HG02588 (cell line): ENCODE measurements around the gene ZNF280A.
A peak's percentile ranks its signal among the peaks of the same experiment; 100 is the strongest.
"Not testable (repeated sequence)": the region's sequence is repeated elsewhere in the genome, so short reads cannot be mapped to it uniquely, and the experiment has no call there.

Experiments
- ATAC-seq: cut with Tn5 transposase; IDR thresholded peaks from one replicate; pipeline ENCODE4 v1.9.1; 2021; ENCODE audit warnings: mild to moderate bottlenecking, moderate library complexity; ENCODE audit not compliant: unreplicated experiment

Gene ZNF280A

DNA sequence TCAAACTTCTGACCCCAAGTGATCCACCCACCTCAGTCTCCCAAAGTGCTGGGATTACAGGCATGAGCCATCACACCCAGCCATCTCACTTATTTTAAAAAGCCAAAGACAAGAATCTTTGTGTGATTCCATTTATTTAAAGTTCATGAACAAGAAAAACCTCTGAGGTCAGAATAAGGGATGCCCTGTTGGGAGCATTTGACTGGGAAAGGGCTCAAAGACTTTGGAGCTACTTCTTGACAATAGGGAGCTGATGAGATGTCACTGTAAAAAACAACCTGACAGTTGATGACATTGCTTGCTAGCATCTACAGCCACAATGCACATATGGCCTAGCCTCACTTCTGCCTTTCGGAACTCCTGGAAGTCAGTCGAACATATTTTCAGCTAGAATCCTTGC is 6.5 kb downstream of the ZNF280A start:
- ATAC-seq, result no peak

GRCh38 chr22:22512951-22513350 is 7.1 kb downstream of the ZNF280A start:
- no peak for ATAC-seq

DNA sequence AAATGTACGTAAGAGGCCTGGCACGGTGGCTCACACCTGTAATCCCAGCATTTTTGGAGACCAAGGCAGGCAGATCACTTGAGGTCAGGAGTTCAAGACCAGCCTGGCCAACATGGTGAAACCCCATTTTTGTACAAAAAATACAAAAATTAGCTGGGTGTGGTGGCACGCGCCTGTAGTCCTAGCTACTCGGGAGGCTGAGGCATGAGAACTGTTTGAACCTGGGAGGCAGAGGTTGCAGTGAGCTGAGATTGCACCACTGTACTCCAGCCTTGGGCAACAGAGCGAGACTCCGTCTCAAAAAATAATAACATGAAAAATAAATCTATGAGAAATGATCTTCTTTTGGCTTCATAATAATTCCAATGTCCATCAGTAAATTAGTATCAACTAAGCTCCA is 9.2 kb downstream of the ZNF280A start:
- ATAC-seq, result not testable (repeated sequence)

DNA sequence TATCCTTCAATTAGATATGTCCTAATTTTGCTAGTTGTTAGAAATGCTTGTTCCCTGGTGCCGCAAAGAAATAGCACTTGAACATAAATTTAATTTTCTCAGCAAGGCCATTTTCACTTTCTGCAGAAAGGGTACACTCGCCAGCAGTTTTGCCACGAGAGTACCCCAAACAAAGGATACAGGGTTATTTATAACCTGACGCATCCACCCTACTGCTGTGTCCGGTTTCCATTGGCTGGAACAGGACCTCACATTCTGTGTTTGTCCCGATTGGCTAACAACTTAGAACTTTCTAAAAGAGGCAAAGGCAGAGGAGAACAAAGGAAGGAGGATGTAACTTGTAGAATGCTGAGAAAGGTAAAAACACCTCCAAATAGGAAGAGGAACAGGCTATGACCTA is 10.2 kb downstream of the ZNF280A start:
- not testable (repeated sequence) for ATAC-seq

DNA sequence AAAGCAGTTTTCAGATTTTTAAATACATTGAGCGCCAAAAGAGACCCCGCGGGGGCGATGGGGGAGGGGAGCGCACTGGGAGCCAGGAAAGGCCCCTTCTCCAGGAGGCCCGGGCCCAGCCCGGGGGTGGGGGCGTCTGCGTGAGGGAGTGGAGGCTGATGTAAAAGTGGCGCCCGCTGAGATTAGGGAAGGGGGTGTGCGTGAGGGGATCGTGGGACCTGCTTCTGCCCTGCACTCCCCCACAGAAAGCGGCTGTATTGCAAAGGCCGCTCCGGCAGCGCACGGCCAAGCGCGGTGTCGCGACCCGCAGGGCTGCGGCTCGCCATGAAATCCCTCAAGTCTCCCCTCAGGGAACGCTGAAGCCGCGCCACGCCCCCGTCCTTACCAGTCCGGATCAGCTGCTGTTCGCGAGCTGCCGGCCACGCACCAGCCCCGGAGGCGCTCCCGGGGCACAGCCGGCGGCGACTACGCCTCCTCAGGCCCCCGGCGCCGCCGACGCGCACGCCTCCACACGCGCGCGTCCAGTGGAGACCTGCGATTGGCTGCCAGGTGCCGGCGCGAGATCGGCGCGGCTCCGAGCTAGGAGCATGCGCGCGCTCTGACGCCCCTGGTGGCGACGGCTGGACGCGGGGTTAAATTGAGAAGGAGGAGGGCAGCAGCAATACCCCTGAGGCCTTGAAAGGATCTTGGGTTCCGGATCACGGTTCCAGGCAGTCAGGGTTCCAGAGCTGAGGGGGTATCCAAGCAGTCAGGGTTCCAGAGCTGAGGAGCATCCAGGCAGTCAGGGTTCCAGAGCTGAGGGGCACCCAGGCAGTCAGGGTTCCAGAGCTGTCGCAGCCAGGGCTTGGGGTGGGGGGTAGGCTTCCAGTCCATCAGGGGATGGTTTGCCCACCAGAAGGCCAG is 11.5 kb downstream of the ZNF280A start, which contains the start of gene ZNF280B:
TSS of gene ZNF280B (minus strand) at position 469 of the 903 bp plus-strand sequence. CDS start 19,344 bp downstream, outside the sequence.
- peak; percentile 92 for ATAC-seq

GRCh38 chr22:22507743-22508273 is 12.3 kb downstream of the ZNF280A start:
- ATAC-seq, result no peak

DNA sequence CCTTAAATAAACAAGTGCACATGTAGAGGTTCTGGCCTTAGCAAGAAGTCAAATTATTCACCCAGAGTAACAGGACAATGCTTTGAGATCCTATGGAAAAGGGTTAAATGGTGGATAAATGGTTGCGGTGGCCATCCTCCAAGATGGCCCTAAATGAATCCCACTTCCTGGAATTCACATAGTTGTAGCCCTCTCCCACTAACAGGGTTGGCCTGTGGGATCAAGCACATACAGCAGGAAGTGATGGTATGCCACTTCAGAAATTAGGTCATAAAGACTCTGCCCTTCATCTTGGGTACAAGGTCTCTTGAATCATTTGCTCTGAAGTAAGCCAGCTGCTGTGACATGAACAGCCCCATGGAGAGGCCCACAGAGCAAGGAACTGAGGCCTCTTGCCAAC is 13.3 kb downstream of the ZNF280A start:
- ATAC-seq, result no peak

DNA sequence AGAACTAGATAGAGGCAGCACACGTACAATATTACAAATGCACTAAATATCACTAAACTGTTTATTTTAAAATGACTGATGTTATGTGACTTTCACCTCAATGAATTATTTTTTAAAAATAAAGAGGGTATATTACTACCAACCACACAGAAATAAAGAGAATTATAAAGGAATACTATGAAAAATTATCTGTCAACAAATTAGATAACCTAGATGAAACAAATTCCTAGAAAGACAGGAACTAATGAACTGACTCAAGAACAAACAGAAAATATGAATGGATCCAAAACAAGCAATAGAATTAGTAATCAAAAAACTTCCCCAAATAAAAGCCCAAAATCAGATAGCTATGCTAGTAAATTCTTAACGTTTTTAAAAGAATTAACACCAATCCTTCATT is 21.8 kb downstream of the ZNF280A start:
- ATAC-seq, result no peak

GRCh38 chr22:22491589-22491988 is 28.5 kb downstream of the ZNF280A start:
- ATAC-seq, result not testable (repeated sequence)

DNA sequence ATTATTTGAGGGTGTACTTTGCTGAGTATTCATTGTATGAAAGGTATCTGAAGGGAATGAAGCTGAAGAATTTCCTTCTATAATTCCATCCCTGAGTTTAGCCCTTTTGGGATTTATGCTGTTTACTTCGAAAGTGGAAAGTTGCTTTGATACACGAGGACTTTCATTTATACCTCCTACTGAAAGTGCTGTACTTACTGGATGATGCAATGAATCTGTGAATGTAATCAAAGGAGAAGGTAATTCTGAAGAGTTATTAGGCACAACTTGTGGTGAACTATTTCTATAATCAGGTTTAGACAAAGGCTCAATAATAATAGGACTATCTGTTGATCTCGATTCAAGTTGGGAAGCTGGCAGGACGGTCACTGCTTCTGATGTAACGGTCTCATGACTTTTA is 31.3 kb downstream of the ZNF280A start:
- no peak for ATAC-seq

- no peak for ATAC-seq
These were observed 32.0 kb downstream of the ZNF280A start for GRCh38 chr22:22487869-22488597.

GRCh38 chr22:22487059-22487458 is 33.0 kb downstream of the ZNF280A start:
- ATAC-seq, result no peak

DNA sequence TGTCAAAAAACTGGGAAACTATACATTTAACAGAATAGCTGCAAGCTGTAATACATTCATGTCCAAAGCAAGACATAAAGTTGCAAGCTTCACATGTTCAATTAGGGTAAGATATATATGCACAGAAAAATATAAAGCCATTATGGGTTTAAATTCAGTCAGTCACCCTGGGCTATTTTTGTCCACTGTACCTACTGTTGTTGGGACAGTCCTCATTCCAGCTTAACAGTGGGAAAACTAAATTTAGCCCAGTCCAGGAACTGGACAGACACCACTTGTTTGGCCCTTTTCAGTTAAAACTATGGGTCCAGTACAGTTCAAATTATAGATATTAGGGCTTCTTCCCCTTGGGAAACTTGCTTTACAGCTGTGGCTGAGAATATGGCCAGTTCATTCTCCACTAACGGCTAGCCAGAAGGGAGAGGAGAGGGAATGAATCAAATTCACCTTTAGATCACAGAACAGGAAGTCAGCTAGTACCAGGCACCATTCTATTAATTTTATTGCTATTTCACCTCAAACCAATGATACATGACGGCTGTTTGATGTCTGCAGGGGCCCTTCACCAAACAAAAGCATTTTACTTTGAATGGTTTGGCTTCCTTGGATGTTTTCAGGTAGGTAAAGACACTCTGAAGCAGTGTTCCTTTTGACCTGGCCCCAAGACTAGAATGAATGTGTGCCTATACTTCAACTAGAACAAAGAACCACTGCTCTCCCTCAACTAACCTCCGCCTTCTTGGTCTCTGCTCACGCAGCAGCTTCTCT is 33.8 kb downstream of the ZNF280A start:
- no peak for ATAC-seq

DNA sequence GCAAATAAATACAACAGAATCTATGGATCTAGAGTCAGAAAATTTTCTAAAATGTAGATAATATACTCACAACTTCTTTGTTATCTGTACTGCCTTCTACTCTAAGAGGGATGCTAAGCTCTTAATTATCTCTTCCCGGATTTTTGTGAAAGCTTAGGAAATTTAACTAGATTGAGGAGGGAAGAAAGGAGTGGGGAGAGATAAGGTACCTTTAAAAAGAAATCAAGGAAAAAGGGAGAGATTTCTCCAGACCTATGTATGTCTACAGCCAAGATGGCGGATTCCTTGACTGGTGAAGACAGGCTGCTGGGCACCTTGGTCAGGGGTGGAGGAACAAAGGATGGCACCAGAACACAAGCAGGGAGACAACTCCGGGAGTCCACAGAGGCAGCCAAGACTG is 34.5 kb downstream of the ZNF280A start:
- ATAC-seq, result no peak

- ATAC-seq, result no peak
These were observed 36.0 kb downstream of the ZNF280A start for GRCh38 chr22:22484023-22484422.

- ATAC-seq, result no peak
These were observed 39.1 kb downstream of the ZNF280A start for GRCh38 chr22:22480940-22481339.

GRCh38 chr22:22479999-22480532 is 40.0 kb downstream of the ZNF280A start:
- no peak for ATAC-seq

DNA sequence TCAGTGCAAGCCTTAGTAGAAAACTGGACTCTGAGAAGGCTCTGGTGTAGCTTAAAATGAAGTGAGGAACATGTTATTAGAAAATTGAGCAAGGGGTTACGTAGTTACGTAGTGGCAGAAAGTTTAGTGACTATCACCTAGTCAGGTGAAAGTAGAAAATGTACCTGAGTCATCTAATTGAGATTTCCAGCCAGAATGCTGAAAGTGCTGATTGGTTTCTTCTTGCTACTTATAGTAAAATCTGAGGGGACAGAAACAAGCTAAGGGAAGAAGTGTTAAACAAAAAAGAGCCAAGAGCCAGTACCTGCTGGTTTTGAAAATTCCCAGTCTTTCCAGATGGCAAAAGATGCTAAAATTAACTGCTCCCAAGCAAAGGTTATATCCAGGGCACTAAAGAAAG is 41.0 kb downstream of the ZNF280A start:
- ATAC-seq, result no peak

- no peak for ATAC-seq
These were observed 41.6 kb downstream of the ZNF280A start for GRCh38 chr22:22478470-22478869.

DNA sequence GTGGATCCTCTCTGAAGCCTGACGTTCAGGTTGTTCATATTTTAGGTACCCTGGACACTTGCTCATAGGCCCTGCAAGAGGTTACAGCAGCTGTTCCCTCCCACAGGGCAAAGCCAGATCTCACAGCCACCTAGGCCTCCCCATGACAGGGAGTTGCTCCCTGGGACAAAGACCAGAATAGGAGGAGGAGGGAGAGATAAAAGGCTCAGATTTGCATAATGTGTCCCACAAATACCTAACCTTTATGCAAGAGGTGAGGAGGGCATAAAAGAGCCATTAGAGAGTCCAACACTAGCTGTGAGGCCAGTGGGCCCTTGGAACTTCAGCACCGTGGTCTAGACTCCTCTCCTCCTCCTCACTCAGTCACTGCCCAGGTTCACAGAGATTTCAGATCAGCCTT is 45.3 kb downstream of the ZNF280A start:
- no peak for ATAC-seq

- ATAC-seq, result not testable (repeated sequence)
These were observed 49.0 kb downstream of the ZNF280A start for GRCh38 chr22:22471104-22471503.
